Osteocyte (in vitro differentiated cells): ENCODE measurements around the gene GSC. TPM values are rescaled to one million over a fixed set of nuclear protein-coding genes. Genes with fewer than 3 reads are reported as not detected.

Source experiments
- DNase-seq: peaks from one replicate; pipeline ENCODE4 v3.0.0; 2021; ENCODE audit warnings: mixed read lengths; ENCODE audit not compliant: unreplicated experiment; ENCODE audit errors: extremely low spot score
- H3K27ac Mint-ChIP-seq: one replicate; pipeline ENCODE4 v1.8.0; 2021; ENCODE audit warnings: mild to moderate bottlenecking, mixed read lengths; ENCODE audit not compliant: unreplicated experiment
- H3K27me3 Mint-ChIP-seq: one replicate; pipeline ENCODE4 v1.8.0; 2021; ENCODE audit warnings: mixed read lengths; ENCODE audit not compliant: unreplicated experiment
- H3K36me3 Mint-ChIP-seq: one replicate; pipeline ENCODE4 v1.8.0; 2021; ENCODE audit warnings: mixed read lengths; ENCODE audit not compliant: unreplicated experiment
- H3K4me1 Mint-ChIP-seq: one replicate; pipeline ENCODE4 v1.8.0; 2021; ENCODE audit warnings: mixed read lengths; ENCODE audit not compliant: unreplicated experiment
- H3K4me3 Mint-ChIP-seq: one replicate; pipeline ENCODE4 v1.8.0; 2021; ENCODE audit warnings: mild to moderate bottlenecking, moderate library complexity, mixed read lengths; ENCODE audit not compliant: unreplicated experiment
- H3K9me3 Mint-ChIP-seq: one replicate; pipeline ENCODE4 v1.8.0; 2021; ENCODE audit warnings: mixed read lengths; ENCODE audit not compliant: unreplicated experiment
- total RNA-seq: library from RNA; stranded (reverse); gene quantifications from 2 replicates; pipeline ENCODE4 v1.2.1, GENCODE V29; 2021
- TF ChIP-seq, protein P1 (sequence below): fragments of 200-600 bp; sonication (generic); IDR thresholded peaks from 2 replicates; pipeline ENCODE4 v1.5.0; 2021; ENCODE audit warnings: antibody characterized with exemption, mild to moderate bottlenecking, moderate library complexity

GSC gene
- total RNA-seq, 1 donor from 2014 or later: not detected

GRCh38 chr14:94774344-94775090 lies 4.6 kb upstream of the GSC start:
- Mint-ChIP-seq H3K4me1 (peaks cover 22% of the 10 kb centered on the region), H3K4me3 (no peak overlapping the region), H3K36me3 (no peaks in the 10 kb centered on the region), H3K27ac (no peak overlapping the region), H3K9me3 (no peaks in the 10 kb centered on the region), H3K27me3 (peaks cover 89% of the 10 kb centered on the region)
- TF ChIP-seq, protein P1, sequence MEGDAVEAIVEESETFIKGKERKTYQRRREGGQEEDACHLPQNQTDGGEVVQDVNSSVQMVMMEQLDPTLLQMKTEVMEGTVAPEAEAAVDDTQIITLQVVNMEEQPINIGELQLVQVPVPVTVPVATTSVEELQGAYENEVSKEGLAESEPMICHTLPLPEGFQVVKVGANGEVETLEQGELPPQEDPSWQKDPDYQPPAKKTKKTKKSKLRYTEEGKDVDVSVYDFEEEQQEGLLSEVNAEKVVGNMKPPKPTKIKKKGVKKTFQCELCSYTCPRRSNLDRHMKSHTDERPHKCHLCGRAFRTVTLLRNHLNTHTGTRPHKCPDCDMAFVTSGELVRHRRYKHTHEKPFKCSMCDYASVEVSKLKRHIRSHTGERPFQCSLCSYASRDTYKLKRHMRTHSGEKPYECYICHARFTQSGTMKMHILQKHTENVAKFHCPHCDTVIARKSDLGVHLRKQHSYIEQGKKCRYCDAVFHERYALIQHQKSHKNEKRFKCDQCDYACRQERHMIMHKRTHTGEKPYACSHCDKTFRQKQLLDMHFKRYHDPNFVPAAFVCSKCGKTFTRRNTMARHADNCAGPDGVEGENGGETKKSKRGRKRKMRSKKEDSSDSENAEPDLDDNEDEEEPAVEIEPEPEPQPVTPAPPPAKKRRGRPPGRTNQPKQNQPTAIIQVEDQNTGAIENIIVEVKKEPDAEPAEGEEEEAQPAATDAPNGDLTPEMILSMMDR: no peak
- no peak for DNase-seq

DNA sequence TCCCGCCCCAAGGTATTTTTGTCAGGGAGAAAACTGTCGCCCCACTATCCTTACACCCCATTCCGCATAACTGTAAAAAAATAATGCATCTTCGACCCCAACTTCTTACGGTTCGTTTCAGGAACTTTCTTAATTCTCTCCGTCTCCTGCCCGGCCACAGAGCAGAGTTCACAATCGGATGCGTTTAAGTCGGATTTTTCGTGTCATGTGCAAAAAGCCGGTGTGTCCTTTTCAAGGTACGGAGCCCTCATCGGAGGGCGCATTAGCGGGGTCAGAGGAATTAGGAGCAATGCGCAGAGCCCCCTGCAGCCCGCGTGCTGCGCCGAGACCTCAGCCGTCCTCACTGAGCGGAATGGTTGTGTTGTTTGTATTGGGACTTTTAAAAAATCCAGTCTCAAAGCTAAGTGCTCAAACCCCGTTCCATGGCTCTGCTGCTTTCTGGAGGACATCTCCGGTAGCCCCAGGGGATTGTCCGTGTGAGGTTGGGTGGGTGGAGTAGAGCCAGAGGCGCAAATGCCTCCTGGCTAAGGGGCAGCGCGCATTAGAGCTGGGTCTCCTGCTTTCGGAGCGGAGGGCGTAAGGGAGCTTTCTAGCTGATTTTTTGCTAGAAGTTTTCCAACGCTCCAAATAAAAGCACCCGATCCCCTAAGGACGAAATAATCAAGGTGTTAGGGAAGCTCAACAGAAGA lies 3.9 kb upstream of the GSC start:
- peak overlapping the region; percentile 27 for H3K4me3 Mint-ChIP-seq
- TF ChIP-seq, protein P1: no peak
- H3K27ac Mint-ChIP-seq: no peak overlapping the region
- H3K36me3 Mint-ChIP-seq: no peaks in the 10 kb centered on the region
- DNase-seq: no peak
- H3K9me3 Mint-ChIP-seq: no peaks in the 10 kb centered on the region
- H3K4me1 Mint-ChIP-seq: peaks cover 26% of the 10 kb centered on the region
- H3K27me3 Mint-ChIP-seq: peaks cover 91% of the 10 kb centered on the region

DNA sequence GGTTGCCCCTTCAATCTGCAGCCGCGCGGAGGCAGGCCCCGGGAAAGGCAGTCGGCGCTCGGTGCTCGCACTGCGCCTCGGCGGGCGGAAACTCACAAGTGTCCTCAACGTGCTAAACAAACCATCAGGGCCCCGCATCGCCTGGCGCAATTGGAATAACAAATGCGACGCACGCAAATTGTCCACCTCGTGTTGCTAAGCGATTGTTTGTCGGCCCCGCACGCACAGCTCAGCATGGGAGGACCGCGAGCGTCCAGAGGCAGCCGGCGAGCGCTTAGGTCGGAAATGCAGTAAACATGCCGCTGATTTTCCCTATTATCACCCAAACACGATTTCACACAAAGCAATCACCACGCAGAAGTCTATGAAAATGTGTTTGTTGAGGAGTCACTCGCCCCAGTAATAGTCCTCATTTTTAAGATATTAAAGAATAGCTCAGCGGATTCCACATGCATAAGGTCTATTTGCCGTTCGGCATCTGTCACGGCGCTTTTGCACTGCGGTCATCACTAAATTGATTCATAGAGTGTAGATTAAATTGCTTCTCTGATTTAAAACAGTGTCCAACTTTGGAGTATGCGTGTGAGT lies 3.2 kb upstream of the GSC start:
- TF ChIP-seq, protein P1: no peak
- H3K27ac Mint-ChIP-seq: no peak overlapping the region
- H3K9me3 Mint-ChIP-seq: no peaks in the 10 kb centered on the region
- H3K27me3 Mint-ChIP-seq: peaks cover 91% of the 10 kb centered on the region
- peaks cover 30% of the 10 kb centered on the region for H3K4me1 Mint-ChIP-seq
- no peak for DNase-seq
- H3K4me3 Mint-ChIP-seq: peak overlapping the region; percentile 6
- H3K36me3 Mint-ChIP-seq: no peaks in the 10 kb centered on the region

- Mint-ChIP-seq H3K36me3 (no peaks in the 10 kb centered on the region), H3K4me3 (no peak overlapping the region), H3K4me1 (peaks cover 32% of the 10 kb centered on the region)
Measured at GRCh38 chr14:94772548-94772947, 2.6 kb upstream of the GSC start.

More at GRCh38 chr14:94772548-94772947, 2.6 kb upstream of the GSC start:
- TF ChIP-seq, protein P1: no peak
- H3K27ac Mint-ChIP-seq: no peak overlapping the region
- H3K27me3 Mint-ChIP-seq: peaks cover 90% of the 10 kb centered on the region
- DNase-seq: no peak
- no peaks in the 10 kb centered on the region for H3K9me3 Mint-ChIP-seq
